Activated CD8-positive, alpha-beta memory T cell treated with anti-CD3 and anti-CD28 coated beads for 1 hour (primary cell): ENCODE data around the gene SOWAHD.
"Not testable (repeated sequence)": the region's sequence is repeated elsewhere in the genome, so short reads cannot be mapped to it uniquely, and the experiment has no call there.

Experiments used
- DNase-seq, 2 donors: peaks; one replicate each; pipeline ENCODE4 v3.0.0-alpha.2; 2020; ENCODE audit warnings: low read depth in 1 of 2; ENCODE audit errors: extremely low read depth in 1 of 2

Gene SOWAHD

GRCh38 chrX:119757979-119758730 is at the start of gene SOWAHD:
TSS of gene SOWAHD (plus strand) at chrX:119758588. CDS start at chrX:119758668, 80 bp downstream.
- DNase-seq, result no peak

- DNase-seq, result no peak
Observed at GRCh38 chrX:119708936-119709335, 49.5 kb upstream of the SOWAHD start.

GRCh38 chrX:119709630-119710029 is 48.8 kb upstream of the SOWAHD start:
- DNase-seq, result no peak

- DNase-seq, result no peak
Observed at GRCh38 chrX:119721487-119721886, 36.9 kb upstream of the SOWAHD start.

- DNase-seq, result no peak
Observed at GRCh38 chrX:119721926-119722325, 36.5 kb upstream of the SOWAHD start.

- no peak for DNase-seq
Observed at GRCh38 chrX:119726900-119727555, 31.4 kb upstream of the SOWAHD start.

GRCh38 chrX:119728487-119728886 is 29.9 kb upstream of the SOWAHD start:
- DNase-seq, result no peak

- DNase-seq, result peak; percentile 29 to 44
Observed at GRCh38 chrX:119729408-119730201, 28.8 kb upstream of the SOWAHD start.

GRCh38 chrX:119734897-119735339 is 23.5 kb upstream of the SOWAHD start:
- DNase-seq, result no peak

- no peak for DNase-seq
Observed at GRCh38 chrX:119735467-119735866, 22.9 kb upstream of the SOWAHD start.

- DNase-seq, result no peak
Observed at GRCh38 chrX:119736206-119736764, 22.1 kb upstream of the SOWAHD start.

GRCh38 chrX:119738742-119739141 is 19.6 kb upstream of the SOWAHD start:
- DNase-seq, result no peak

GRCh38 chrX:119745283-119745848 is 13.0 kb upstream of the SOWAHD start:
- DNase-seq, result no peak

- not testable (repeated sequence) for DNase-seq
Observed at GRCh38 chrX:119750131-119750530, 8.3 kb upstream of the SOWAHD start.

GRCh38 chrX:119750751-119751150 is 7.6 kb upstream of the SOWAHD start:
- DNase-seq, result not testable (repeated sequence)

GRCh38 chrX:119753001-119753400 is 5.4 kb upstream of the SOWAHD start:
- no peak for DNase-seq

- peak; percentile 17 to 24 for DNase-seq
Observed at GRCh38 chrX:119753639-119754257, 4.6 kb upstream of the SOWAHD start.

- no peak for DNase-seq
Observed at GRCh38 chrX:119755981-119756533, 2.3 kb upstream of the SOWAHD start.

- no peak for DNase-seq
Observed at GRCh38 chrX:119756926-119757635, 1.3 kb upstream of the SOWAHD start.

- DNase-seq, result no peak
Observed at GRCh38 chrX:119757646-119757978, 776 bp upstream of the SOWAHD start.
